Endothelial cell (in vitro differentiated cells): ENCODE data around the gene IFI27L1. TPM values are rescaled to one million over a fixed set of nuclear protein-coding genes. Genes with fewer than 3 reads are reported as not detected.

ENCODE experiments used
- DNase-seq: peaks from one replicate; pipeline ENCODE4 v3.0.0; 2021; ENCODE audit warnings: low spot score
- H3K27ac Mint-ChIP-seq: one replicate; pipeline ENCODE4 v1.8.0; 2021; ENCODE audit warnings: mixed read lengths, inconsistent platforms; ENCODE audit not compliant: unreplicated experiment
- H3K27me3 Mint-ChIP-seq: one replicate; pipeline ENCODE4 v1.8.0; 2021; ENCODE audit warnings: mild to moderate bottlenecking, moderate library complexity, mixed read lengths, inconsistent platforms; ENCODE audit not compliant: unreplicated experiment
- H3K36me3 Mint-ChIP-seq: one replicate; pipeline ENCODE4 v1.8.0; 2021; ENCODE audit warnings: mild to moderate bottlenecking, low read depth, mixed read lengths, inconsistent platforms; ENCODE audit not compliant: unreplicated experiment
- H3K4me1 Mint-ChIP-seq: one replicate; pipeline ENCODE4 v1.8.0; 2021; ENCODE audit warnings: mild to moderate bottlenecking, mixed read lengths, inconsistent platforms; ENCODE audit not compliant: unreplicated experiment
- H3K4me3 Mint-ChIP-seq: one replicate; pipeline ENCODE4 v1.8.0; 2021; ENCODE audit warnings: mild to moderate bottlenecking, mixed read lengths, inconsistent platforms; ENCODE audit not compliant: unreplicated experiment
- H3K9me3 Mint-ChIP-seq: one replicate; pipeline ENCODE4 v1.8.0; 2021; ENCODE audit warnings: mixed read lengths, inconsistent platforms; ENCODE audit not compliant: unreplicated experiment
- total RNA-seq: library from RNA; stranded (reverse); fragmentation: NEBNext Ultra II Directional; extraction: Animal tissue kit (Norgen Biotek cat#: 25700); gene quantifications from one replicate; pipeline ENCODE4 v1.2.1, GENCODE V29; 2021; ENCODE audit not compliant: unreplicated experiment
- TF ChIP-seq, protein P1 (sequence below): fragments of 200-600 bp; sonication (generic); IDR thresholded peaks from one replicate; pipeline ENCODE4 v1.5.0; 2021; ENCODE audit warnings: antibody characterized with exemption; ENCODE audit not compliant: unreplicated experiment

IFI27L1 gene
- total RNA-seq, 1 donor from 2014 or later, result 33.5 TPM

DNA sequence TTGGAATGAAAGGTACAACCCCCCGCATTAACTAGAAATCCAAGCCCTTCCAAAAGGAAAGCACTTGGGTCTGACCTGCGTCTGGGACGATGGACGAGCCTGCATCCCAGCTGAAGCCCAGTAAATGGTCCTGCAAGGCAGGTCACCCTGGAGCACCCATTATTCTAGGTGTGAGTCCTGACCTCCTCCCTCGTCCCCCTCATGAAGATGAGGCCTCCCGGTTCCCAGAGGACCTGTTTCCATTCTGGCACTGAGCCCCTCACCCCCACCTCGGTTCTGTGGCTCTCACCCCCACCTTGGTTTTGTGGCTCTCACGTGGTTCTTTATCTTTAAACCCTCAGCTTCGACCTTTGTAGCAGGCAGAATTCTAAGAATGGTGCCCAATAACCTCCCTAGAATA lies 36.7 kb downstream of the IFI27L1 start:
- no peak overlapping the region for H3K27ac Mint-ChIP-seq
- TF ChIP-seq, protein P1, sequence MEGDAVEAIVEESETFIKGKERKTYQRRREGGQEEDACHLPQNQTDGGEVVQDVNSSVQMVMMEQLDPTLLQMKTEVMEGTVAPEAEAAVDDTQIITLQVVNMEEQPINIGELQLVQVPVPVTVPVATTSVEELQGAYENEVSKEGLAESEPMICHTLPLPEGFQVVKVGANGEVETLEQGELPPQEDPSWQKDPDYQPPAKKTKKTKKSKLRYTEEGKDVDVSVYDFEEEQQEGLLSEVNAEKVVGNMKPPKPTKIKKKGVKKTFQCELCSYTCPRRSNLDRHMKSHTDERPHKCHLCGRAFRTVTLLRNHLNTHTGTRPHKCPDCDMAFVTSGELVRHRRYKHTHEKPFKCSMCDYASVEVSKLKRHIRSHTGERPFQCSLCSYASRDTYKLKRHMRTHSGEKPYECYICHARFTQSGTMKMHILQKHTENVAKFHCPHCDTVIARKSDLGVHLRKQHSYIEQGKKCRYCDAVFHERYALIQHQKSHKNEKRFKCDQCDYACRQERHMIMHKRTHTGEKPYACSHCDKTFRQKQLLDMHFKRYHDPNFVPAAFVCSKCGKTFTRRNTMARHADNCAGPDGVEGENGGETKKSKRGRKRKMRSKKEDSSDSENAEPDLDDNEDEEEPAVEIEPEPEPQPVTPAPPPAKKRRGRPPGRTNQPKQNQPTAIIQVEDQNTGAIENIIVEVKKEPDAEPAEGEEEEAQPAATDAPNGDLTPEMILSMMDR, result no peak
- no peak for DNase-seq
- peaks cover 10% of the 10 kb centered on the region for H3K27me3 Mint-ChIP-seq
- no peaks in the 10 kb centered on the region for H3K36me3 Mint-ChIP-seq
- no peaks in the 10 kb centered on the region for H3K4me1 Mint-ChIP-seq
- no peak overlapping the region for H3K4me3 Mint-ChIP-seq
- no peaks in the 10 kb centered on the region for H3K9me3 Mint-ChIP-seq

- no peaks in the 10 kb centered on the region for H3K4me1 Mint-ChIP-seq
- H3K27ac Mint-ChIP-seq, result no peak overlapping the region
- peaks cover 10% of the 10 kb centered on the region for H3K27me3 Mint-ChIP-seq
- no peaks in the 10 kb centered on the region for H3K9me3 Mint-ChIP-seq
- DNase-seq, result no peak
- no peak overlapping the region for H3K4me3 Mint-ChIP-seq
- H3K36me3 Mint-ChIP-seq, result no peaks in the 10 kb centered on the region
- TF ChIP-seq, protein P1, result no peak
These were observed 38.0 kb downstream of the IFI27L1 start for GRCh38 chr14:94119071-94119470.

DNA sequence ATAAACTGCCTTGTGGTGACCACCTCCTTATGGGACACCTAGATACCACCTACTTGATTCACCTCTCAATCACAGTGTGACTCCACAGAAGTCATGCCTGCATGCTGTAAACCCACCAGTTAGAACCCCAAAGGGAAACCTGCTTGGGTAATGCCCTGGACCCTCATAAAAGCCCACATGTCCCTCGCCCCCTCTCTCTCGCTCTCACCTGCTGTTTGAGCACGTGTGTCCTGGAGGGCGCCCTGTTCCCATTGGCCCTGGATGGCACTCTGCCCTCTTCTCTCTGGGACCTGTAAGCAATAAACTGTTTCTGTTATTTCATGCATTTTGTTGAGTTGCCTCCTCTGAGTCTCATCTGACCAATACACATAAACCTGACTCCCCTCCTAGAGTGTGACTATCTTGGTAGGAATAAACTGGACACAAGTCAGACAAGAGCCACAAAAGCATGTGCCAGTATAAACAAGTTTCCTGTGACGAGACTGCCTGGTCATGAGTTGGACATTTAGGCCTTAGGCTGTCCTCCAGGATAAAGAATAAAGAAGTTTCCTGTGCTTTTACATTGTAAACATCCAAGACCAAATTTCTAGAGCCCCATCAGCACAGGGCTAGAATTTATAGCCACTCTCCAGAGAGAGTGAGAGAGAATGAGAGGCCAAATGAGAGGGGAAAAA lies 39.7 kb downstream of the IFI27L1 start:
- Mint-ChIP-seq H3K9me3 (no peaks in the 10 kb centered on the region), H3K4me1 (no peaks in the 10 kb centered on the region), H3K36me3 (no peaks in the 10 kb centered on the region), H3K27me3 (peaks cover 9% of the 10 kb centered on the region), H3K27ac (no peak overlapping the region), H3K4me3 (no peak overlapping the region)
- TF ChIP-seq, protein P1, result no peak
- no peak for DNase-seq

- H3K4me3 Mint-ChIP-seq, result no peak overlapping the region
- no peaks in the 10 kb centered on the region for H3K36me3 Mint-ChIP-seq
- peaks cover 9% of the 10 kb centered on the region for H3K27me3 Mint-ChIP-seq
- no peaks in the 10 kb centered on the region for H3K9me3 Mint-ChIP-seq
- no peak for DNase-seq
- TF ChIP-seq, protein P1, result no peak
- H3K27ac Mint-ChIP-seq, result no peak overlapping the region
- no peaks in the 10 kb centered on the region for H3K4me1 Mint-ChIP-seq
These were observed 40.4 kb downstream of the IFI27L1 start for GRCh38 chr14:94121485-94121884.

- TF ChIP-seq, protein P1, result no peak
- Mint-ChIP-seq H3K4me1 (no peaks in the 10 kb centered on the region), H3K27ac (no peak overlapping the region), H3K9me3 (no peaks in the 10 kb centered on the region), H3K36me3 (no peaks in the 10 kb centered on the region), H3K4me3 (no peak overlapping the region), H3K27me3 (peaks cover 10% of the 10 kb centered on the region)
- no peak for DNase-seq
These were observed 41.3 kb downstream of the IFI27L1 start for GRCh38 chr14:94122438-94122837.
